Measurements from ENCODE around the gene MMP24OS.

The MMP24OS gene

GRCh38 chr20:35240811-35241293 lies 37.1 kb downstream of the MMP24OS start:
- no peak for DNase-seq (ENCODE audit: low read depth)
- TF ChIP-seq, protein P1, sequence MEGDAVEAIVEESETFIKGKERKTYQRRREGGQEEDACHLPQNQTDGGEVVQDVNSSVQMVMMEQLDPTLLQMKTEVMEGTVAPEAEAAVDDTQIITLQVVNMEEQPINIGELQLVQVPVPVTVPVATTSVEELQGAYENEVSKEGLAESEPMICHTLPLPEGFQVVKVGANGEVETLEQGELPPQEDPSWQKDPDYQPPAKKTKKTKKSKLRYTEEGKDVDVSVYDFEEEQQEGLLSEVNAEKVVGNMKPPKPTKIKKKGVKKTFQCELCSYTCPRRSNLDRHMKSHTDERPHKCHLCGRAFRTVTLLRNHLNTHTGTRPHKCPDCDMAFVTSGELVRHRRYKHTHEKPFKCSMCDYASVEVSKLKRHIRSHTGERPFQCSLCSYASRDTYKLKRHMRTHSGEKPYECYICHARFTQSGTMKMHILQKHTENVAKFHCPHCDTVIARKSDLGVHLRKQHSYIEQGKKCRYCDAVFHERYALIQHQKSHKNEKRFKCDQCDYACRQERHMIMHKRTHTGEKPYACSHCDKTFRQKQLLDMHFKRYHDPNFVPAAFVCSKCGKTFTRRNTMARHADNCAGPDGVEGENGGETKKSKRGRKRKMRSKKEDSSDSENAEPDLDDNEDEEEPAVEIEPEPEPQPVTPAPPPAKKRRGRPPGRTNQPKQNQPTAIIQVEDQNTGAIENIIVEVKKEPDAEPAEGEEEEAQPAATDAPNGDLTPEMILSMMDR (IDR thresholded peaks at IDR 0.05; ENCODE audit: low read depth, low read length, missing control alignments) = no peak
- in situ Hi-C loops (cut with HindIII; ENCODE audit: low sequenced_read_pairs) = no loop called here
- no peak overlapping the region for H3K4me3 ChIP-seq (ENCODE audit: low read depth, low read length)

- in situ Hi-C loops (cut with HindIII; ENCODE audit: low sequenced_read_pairs) = no loop called here
- H3K4me3 ChIP-seq (ENCODE audit: low read depth, low read length) = no peak overlapping the region
- TF ChIP-seq, protein P1 (IDR thresholded peaks at IDR 0.05; ENCODE audit: low read depth, low read length, missing control alignments) = no peak
- DNase-seq (ENCODE audit: low read depth) = no peak
Observed at GRCh38 chr20:35240083-35240810, 37.7 kb downstream of the MMP24OS start.

GRCh38 chr20:35238735-35239134 lies 39.2 kb downstream of the MMP24OS start:
- in situ Hi-C loops (cut with HindIII; ENCODE audit: low sequenced_read_pairs) = no loop called here
- no peak overlapping the region for H3K4me3 ChIP-seq (ENCODE audit: low read depth, low read length)
- TF ChIP-seq, protein P1 (IDR thresholded peaks at IDR 0.05; ENCODE audit: low read depth, low read length, missing control alignments) = no peak
- no peak for DNase-seq (ENCODE audit: low read depth)

DNA sequence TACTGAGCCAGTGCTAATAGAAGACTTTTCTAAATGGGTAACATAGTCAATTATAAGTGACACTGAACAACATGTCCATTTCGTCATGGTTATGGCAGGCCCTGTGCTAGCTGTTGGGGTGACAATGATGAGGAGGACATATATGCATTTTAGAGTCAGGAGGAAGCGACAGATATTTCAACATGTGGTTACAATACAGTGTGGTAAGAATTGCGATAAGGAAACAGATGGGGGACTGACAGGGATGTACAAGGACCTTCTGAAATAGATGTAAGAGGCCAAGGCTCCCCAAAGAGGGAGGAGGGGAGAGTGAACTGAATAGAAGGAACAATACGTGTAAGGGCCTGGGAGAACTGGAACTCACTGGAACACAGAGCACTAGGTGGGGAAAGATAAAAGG lies 39.8 kb downstream of the MMP24OS start:
- TF ChIP-seq, protein P1 (IDR thresholded peaks at IDR 0.05; ENCODE audit: low read depth, low read length, missing control alignments) = no peak
- no peak overlapping the region for H3K4me3 ChIP-seq (ENCODE audit: low read depth, low read length)
- DNase-seq (ENCODE audit: low read depth) = no peak
- in situ Hi-C loops (cut with HindIII; ENCODE audit: low sequenced_read_pairs) = no loop called here

GRCh38 chr20:35237486-35237885 lies 40.4 kb downstream of the MMP24OS start:
- in situ Hi-C loops (cut with HindIII; ENCODE audit: low sequenced_read_pairs) = no loop called here
- TF ChIP-seq, protein P1 (IDR thresholded peaks at IDR 0.05; ENCODE audit: low read depth, low read length, missing control alignments) = no peak
- DNase-seq (ENCODE audit: low read depth) = no peak
- H3K4me3 ChIP-seq (ENCODE audit: low read depth, low read length) = no peak overlapping the region

DNA sequence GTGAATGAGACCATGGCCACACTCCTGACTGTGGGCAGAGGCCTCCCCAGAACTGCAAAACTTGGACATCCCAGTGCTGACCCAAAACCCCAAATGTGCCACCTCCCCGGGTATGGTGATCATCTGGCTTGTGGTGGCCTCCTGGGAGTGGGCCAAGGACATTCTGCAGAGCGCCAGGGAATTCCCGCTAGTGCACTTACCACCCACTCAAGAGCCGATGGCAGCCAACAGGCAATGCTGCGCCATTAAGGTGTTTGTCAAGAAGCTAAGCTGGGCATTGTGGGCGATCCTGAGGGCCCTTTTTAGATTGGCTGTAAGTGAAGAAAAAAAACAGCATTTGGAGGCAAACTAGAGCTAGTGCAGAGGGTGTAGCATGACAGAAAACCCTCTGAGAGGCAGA lies 42.0 kb downstream of the MMP24OS start:
- no peak for DNase-seq (ENCODE audit: low read depth)
- TF ChIP-seq, protein P1 (IDR thresholded peaks at IDR 0.05; ENCODE audit: low read depth, low read length, missing control alignments) = no peak
- H3K4me3 ChIP-seq (ENCODE audit: low read depth, low read length) = no peak overlapping the region
- in situ Hi-C loops (cut with HindIII; ENCODE audit: low sequenced_read_pairs) = no loop called here
